AG04449 (cell line): ENCODE measurements around the gene EGR1.
A peak's percentile ranks its signal among the peaks of the same experiment; 100 is the strongest.

Experiments used
- CTCF ChIA-PET: fragments of 350-600 bp; formaldehyde crosslinking; extraction: SDS; loops from one replicate; lab custom pipeline; 2021; ENCODE audit warnings: antibody characterized with exemption; lab: Yijun Ruan, JAX
- POLR2A ChIA-PET: fragments of 400-600, 350-600 bp; formaldehyde crosslinking; extraction: SDS; loops from one replicate; lab custom pipeline; 2020; ENCODE audit warnings: antibody characterized with exemption, inconsistent platforms; lab: Yijun Ruan, JAX
- DNase-seq: peaks from one replicate; pipeline ENCODE4 v3.0.0-alpha.2; 2010; ENCODE audit warnings: low read depth, low spot score
- H3K4me3 ChIP-seq: 2 replicates; pipeline ENCODE4 v1.5.1; 2011; ENCODE audit warnings: low read depth, mild to moderate bottlenecking, control low read depth, low read length
- TF ChIP-seq, protein P1 (sequence below): IDR thresholded peaks from one replicate; pipeline ENCODE4 v1.5.1; 2011; ENCODE audit warnings: mild to moderate bottlenecking, moderate library complexity, low read length, control low read depth, inconsistent platforms; ENCODE audit not compliant: insufficient read depth; ENCODE audit errors: missing control alignments

EGR1 gene

DNA sequence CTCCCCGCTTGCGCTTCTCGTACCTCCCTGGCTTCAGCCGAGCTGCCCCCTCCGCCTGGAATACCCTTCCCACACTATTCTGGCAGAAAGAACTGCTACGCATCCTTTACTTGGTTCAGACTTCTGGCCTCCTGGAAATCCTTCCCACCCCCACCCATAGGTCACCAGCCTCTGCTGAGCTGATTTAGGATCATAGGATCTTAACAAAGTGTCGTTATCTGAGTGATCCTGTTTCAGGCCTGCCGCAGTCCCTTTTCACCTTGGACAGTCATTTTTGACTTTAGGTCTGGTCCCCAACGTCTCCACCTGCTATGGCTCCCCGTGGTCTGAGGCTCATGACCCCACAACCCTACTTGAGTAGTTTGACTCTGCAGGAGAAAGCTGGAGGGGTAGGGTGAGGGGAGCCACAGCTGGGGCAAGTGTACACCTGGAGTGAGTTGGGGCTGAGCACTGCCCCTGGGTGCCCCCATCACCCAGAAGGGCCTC lies 27.3 kb downstream of the EGR1 start:
- peak overlapping the region; percentile 62 for H3K4me3 ChIP-seq
- no peak for DNase-seq
- CTCF ChIA-PET = interaction anchor here (0.9 to 5.4 kb wide), 6 partner anchors 11 to 51 kb away, joined by 3 to 42 read pairs (median 6); partner anchors contain the start of genes EGR1 and ETF1
- TF ChIP-seq, protein P1, sequence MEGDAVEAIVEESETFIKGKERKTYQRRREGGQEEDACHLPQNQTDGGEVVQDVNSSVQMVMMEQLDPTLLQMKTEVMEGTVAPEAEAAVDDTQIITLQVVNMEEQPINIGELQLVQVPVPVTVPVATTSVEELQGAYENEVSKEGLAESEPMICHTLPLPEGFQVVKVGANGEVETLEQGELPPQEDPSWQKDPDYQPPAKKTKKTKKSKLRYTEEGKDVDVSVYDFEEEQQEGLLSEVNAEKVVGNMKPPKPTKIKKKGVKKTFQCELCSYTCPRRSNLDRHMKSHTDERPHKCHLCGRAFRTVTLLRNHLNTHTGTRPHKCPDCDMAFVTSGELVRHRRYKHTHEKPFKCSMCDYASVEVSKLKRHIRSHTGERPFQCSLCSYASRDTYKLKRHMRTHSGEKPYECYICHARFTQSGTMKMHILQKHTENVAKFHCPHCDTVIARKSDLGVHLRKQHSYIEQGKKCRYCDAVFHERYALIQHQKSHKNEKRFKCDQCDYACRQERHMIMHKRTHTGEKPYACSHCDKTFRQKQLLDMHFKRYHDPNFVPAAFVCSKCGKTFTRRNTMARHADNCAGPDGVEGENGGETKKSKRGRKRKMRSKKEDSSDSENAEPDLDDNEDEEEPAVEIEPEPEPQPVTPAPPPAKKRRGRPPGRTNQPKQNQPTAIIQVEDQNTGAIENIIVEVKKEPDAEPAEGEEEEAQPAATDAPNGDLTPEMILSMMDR = no peak
- POLR2A ChIA-PET = interaction anchor here (0.7 to 1.3 kb wide), 2 partner anchors 27 to 28 kb away, joined by 5 to 12 read pairs; partner anchors contain the start of gene EGR1

DNA sequence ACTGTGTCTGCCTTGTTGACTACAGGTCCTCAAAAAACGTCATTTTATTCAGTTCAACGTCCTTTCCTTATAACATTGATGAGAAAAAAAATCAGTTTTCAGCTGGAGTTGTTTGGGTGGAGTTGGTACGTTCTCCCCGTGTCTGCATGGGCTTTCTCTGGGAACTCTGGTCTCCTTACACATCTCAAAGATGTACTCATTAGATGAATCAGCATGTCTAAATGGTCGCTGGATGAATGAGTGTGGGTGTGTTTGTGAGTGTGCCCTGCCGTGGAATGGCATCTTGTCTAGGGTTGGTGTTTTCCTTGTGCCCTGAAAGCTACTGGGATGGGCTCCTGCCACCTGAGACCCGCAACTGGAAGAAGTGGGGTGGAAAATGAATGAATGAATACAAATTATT lies 30.1 kb downstream of the EGR1 start:
- CTCF ChIA-PET = interaction anchor here (1.9 to 13.0 kb wide), 4 partner anchors 8 to 43 kb away, joined by 4 to 407 read pairs (median 26); partner anchors contain the start of gene EGR1
- POLR2A ChIA-PET = interaction anchor here (1.2 to 2.2 kb wide), 2 partner anchors 29 to 31 kb away, joined by 3 to 6 read pairs; partner anchors contain the start of gene EGR1
- H3K4me3 ChIP-seq = no peak overlapping the region

DNA sequence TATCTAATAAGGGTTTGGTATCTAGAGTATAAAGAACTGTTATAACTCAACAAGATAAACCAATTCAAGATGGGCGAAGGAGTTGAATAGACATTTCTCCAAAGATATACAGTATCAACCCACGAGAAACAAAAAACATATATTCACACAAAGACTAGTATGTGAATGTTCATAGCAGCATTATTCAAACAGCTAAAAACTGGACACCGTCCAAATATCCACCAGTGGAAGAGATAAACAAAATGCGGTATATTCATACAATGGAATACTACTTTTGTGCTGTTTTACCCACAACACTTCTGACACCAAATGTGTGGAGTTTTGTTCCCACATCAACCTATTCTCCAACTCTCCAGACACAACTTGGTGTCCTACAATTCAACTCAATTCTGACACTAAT lies 33.1 kb downstream of the EGR1 start:
- TF ChIP-seq, protein P1 = no peak
- no peak for DNase-seq
- ChIA-PET POLR2A (no interaction called here), CTCF (interaction anchor here (0.6 to 13.0 kb wide), 4 partner anchors 12 to 46 kb away, joined by 3 to 407 read pairs (median 36); partner anchors contain the start of gene EGR1)
- H3K4me3 ChIP-seq = no peak overlapping the region

More for the DNA sequence above, 30.1 kb downstream of the EGR1 start:
- TF ChIP-seq, protein P1 = no peak
- no peak for DNase-seq

DNA sequence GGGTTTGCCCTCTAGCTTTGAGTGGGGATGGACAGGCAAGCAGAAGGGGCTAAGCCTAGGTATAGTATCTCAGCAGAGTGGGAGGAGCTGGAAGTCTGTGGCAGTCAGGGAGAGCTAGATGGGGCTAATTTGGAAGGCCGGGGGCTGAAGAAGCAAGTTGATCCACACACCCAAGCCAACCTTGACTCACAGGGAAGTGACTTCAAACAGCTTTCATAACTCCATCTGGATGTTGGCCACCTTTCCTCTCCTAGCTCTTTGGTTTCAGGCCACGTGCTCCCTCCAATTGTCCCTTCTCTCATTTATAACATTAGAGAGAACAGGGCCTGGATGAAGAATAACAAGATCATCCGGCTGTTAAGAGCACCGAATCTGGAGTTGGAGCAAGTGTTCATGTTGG lies 36.8 kb downstream of the EGR1 start:
- H3K4me3 ChIP-seq = no peak overlapping the region
- CTCF ChIA-PET = interaction anchor here (0.7 to 13.0 kb wide), 9 partner anchors 7 to 322 kb away, joined by 3 to 407 read pairs (median 19); partner anchors contain the start of gene EGR1
- TF ChIP-seq, protein P1 = no peak
- no peak for DNase-seq
- POLR2A ChIA-PET = interaction anchor here (3.0 kb wide), 1 partner anchor 37 kb away, joined by 22 read pairs; the partner anchor contains the start of gene EGR1

DNA sequence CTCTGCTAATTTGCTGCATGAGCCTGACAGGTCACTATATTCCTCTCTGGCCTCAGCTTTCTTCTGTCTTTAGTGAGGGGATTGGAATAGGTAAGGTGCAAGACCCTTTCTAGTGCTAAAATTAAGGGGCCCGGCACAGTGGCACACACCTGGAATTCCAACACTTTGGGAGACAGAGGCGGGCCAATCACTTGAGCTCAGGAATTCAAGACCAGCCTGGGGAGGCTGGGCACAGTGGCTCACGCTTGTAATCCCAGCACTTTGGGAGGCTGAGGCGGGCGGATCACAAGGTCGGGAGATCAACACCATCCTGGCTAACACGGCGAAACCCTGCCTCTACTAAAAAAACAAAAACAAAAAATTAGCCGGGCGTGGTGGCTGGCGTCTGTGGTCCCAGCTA lies 37.2 kb downstream of the EGR1 start:
- DNase-seq = no peak
- POLR2A ChIA-PET = interaction anchor here (3.0 kb wide), 1 partner anchor 37 kb away, joined by 22 read pairs; the partner anchor contains the start of gene EGR1
- TF ChIP-seq, protein P1 = no peak
- CTCF ChIA-PET = interaction anchor here (0.9 to 13.0 kb wide), 14 partner anchors 8 to 322 kb away, joined by 4 to 407 read pairs (median 15); partner anchors contain the start of genes EGR1 and REEP2
- H3K4me3 ChIP-seq = no peak overlapping the region
